Loucy (cell line): ENCODE data around the gene ELAVL2.

Source experiments
- H2AFZ ChIP-seq: fragments of 200-600 bp; sonication (generic); 2 replicates; pipeline ENCODE4 v1.6.0; 2016; ENCODE audit warnings: antibody characterized with exemption, mild to moderate bottlenecking, low read length, moderate library complexity
- H3F3A ChIP-seq: fragments of 200-600 bp; 2 replicates; pipeline ENCODE4 v1.6.0; 2016; ENCODE audit warnings: antibody characterized with exemption, low read depth, mild to moderate bottlenecking
- H3K27me3 ChIP-seq: fragments of 200-600 bp; sonication (generic); 2 replicates; pipeline ENCODE4 v1.6.1; 2014; ENCODE audit warnings: low read length, mild to moderate bottlenecking; ENCODE audit not compliant: insufficient read depth, poor library complexity, severe bottlenecking
- H3K36me3 ChIP-seq: fragments of 200-600 bp; sonication (generic); 2 replicates; pipeline ENCODE4 v1.6.1; 2016; ENCODE audit warnings: low read length; ENCODE audit not compliant: insufficient read depth
- H3K4me1 ChIP-seq: fragments of 200-600 bp; sonication (generic); 2 replicates; pipeline ENCODE4 v1.5.1; 2014; ENCODE audit warnings: low read length, mild to moderate bottlenecking; ENCODE audit not compliant: insufficient read depth, poor library complexity, severe bottlenecking
- H3K4me2 ChIP-seq: fragments of 200-600 bp; sonication (generic); 2 replicates; pipeline ENCODE4 v1.6.0; 2014; ENCODE audit warnings: antibody characterized with exemption, low read length, low read depth, mild to moderate bottlenecking; ENCODE audit not compliant: poor library complexity, severe bottlenecking
- H3K4me3 ChIP-seq: fragments of 200-600 bp; sonication (generic); 2 replicates; pipeline ENCODE4 v1.5.1; 2014; ENCODE audit warnings: low read length, mild to moderate bottlenecking, mixed read lengths; ENCODE audit not compliant: poor library complexity, severe bottlenecking
- H3K79me2 ChIP-seq: fragments of 200-600 bp; sonication (generic); 2 replicates; pipeline ENCODE4 v1.6.1; 2014; ENCODE audit warnings: low read length; ENCODE audit not compliant: insufficient read depth
- H3K9ac ChIP-seq: fragments of 200-600 bp; sonication (generic); 2 replicates; pipeline ENCODE4 v1.6.0; 2014; ENCODE audit warnings: mild to moderate bottlenecking, low read depth, low read length, moderate library complexity; ENCODE audit not compliant: poor library complexity, severe bottlenecking
- H3K9me2 ChIP-seq: fragments of 200-600 bp; sonication (generic); replicated peaks from 2 replicates; pipeline ENCODE4 v1.6.1; 2016; ENCODE audit warnings: low read depth, low read length, mixed read lengths
- H3K9me3 ChIP-seq: fragments of 200-600 bp; sonication (generic); 2 replicates; pipeline ENCODE4 v1.6.1; 2014; ENCODE audit warnings: mild to moderate bottlenecking, antibody characterized with exemption, low read length, low read depth; ENCODE audit not compliant: insufficient read depth
- H4K20me1 ChIP-seq: fragments of 200-600 bp; sonication (generic); 2 replicates; pipeline ENCODE4 v1.6.0; 2014; ENCODE audit warnings: antibody characterized with exemption, low read length, mild to moderate bottlenecking; ENCODE audit not compliant: insufficient read depth, poor library complexity, severe bottlenecking
- CTCF ChIP-seq: fragments of 200-600 bp; sonication (generic); conservative IDR thresholded peaks from 2 replicates; pipeline ENCODE4 v1.5.1; 2014; ENCODE audit warnings: mild to moderate bottlenecking, antibody characterized with exemption, low read length
- EZH2phosphoT487 ChIP-seq: fragments of 200-600 bp; IDR thresholded peaks from 2 replicates; pipeline ENCODE4 v1.6.1; 2018; ENCODE audit warnings: antibody characterized with exemption, mild to moderate bottlenecking, moderate library complexity, borderline replicate concordance

The ELAVL2 gene

GRCh38 chr9:23663946-23664345 is 162.1 kb downstream of the ELAVL2 start:
- no peaks in the 10 kb centered on the region for H3K79me2 ChIP-seq
- H4K20me1 ChIP-seq, result no peaks in the 10 kb centered on the region
- H2AFZ ChIP-seq, result no peak overlapping the region
- H3K4me2 ChIP-seq, result no peak overlapping the region
- no peaks in the 10 kb centered on the region for H3K9me3 ChIP-seq
- H3K9ac ChIP-seq, result no peak overlapping the region
- H3K4me3 ChIP-seq, result no peak overlapping the region
- H3K27me3 ChIP-seq, result no peaks in the 10 kb centered on the region
- H3F3A ChIP-seq, result no peaks in the 10 kb centered on the region
- H3K9me2 ChIP-seq, result no peaks in the 10 kb centered on the region
- no peaks in the 10 kb centered on the region for H3K4me1 ChIP-seq
- TF ChIP-seq EZH2phosphoT487 (no peak), CTCF (no peak)
- H3K36me3 ChIP-seq, result no peaks in the 10 kb centered on the region

- no peaks in the 10 kb centered on the region for H3K36me3 ChIP-seq
- no peak overlapping the region for H3K9ac ChIP-seq
- H3K4me2 ChIP-seq, result no peak overlapping the region
- H4K20me1 ChIP-seq, result no peaks in the 10 kb centered on the region
- no peaks in the 10 kb centered on the region for H3K4me1 ChIP-seq
- no peaks in the 10 kb centered on the region for H3F3A ChIP-seq
- H3K9me3 ChIP-seq, result no peaks in the 10 kb centered on the region
- H3K27me3 ChIP-seq, result no peaks in the 10 kb centered on the region
- H3K4me3 ChIP-seq, result no peak overlapping the region
- no peaks in the 10 kb centered on the region for H3K79me2 ChIP-seq
- TF ChIP-seq EZH2phosphoT487 (no peak), CTCF (no peak)
- H3K9me2 ChIP-seq, result no peaks in the 10 kb centered on the region
- no peak overlapping the region for H2AFZ ChIP-seq
Observed at GRCh38 chr9:23663536-23663935, 162.5 kb downstream of the ELAVL2 start.

- no peak for TF ChIP-seq CTCF
- no peak for TF ChIP-seq EZH2phosphoT487
- H3K9me3 ChIP-seq, result no peaks in the 10 kb centered on the region
- H3K4me1 ChIP-seq, result no peaks in the 10 kb centered on the region
- no peak overlapping the region for H3K4me3 ChIP-seq
- H3K9me2 ChIP-seq, result no peaks in the 10 kb centered on the region
- H3F3A ChIP-seq, result no peaks in the 10 kb centered on the region
- no peaks in the 10 kb centered on the region for H3K27me3 ChIP-seq
- no peak overlapping the region for H2AFZ ChIP-seq
- no peaks in the 10 kb centered on the region for H4K20me1 ChIP-seq
- H3K36me3 ChIP-seq, result no peaks in the 10 kb centered on the region
- H3K79me2 ChIP-seq, result no peaks in the 10 kb centered on the region
- no peak overlapping the region for H3K9ac ChIP-seq
- no peak overlapping the region for H3K4me2 ChIP-seq
Observed at GRCh38 chr9:23663125-23663524, 162.9 kb downstream of the ELAVL2 start.
